HG03432 (cell line): ENCODE measurements around the gene GABRA5.
A peak's percentile ranks its signal among the peaks of the same experiment; 100 is the strongest.
"Not testable (repeated sequence)": the region's sequence is repeated elsewhere in the genome, so short reads cannot be mapped to it uniquely, and the experiment has no call there.

Experiments used
- ATAC-seq: cut with Tn5 transposase; IDR thresholded peaks from one replicate; pipeline ENCODE4 v1.9.1; 2021; ENCODE audit warnings: mild to moderate bottlenecking, moderate library complexity; ENCODE audit not compliant: unreplicated experiment

GABRA5 gene

GRCh38 chr15:26875476-26875850 lies 8.6 kb downstream of the GABRA5 start:
- no peak for ATAC-seq

DNA sequence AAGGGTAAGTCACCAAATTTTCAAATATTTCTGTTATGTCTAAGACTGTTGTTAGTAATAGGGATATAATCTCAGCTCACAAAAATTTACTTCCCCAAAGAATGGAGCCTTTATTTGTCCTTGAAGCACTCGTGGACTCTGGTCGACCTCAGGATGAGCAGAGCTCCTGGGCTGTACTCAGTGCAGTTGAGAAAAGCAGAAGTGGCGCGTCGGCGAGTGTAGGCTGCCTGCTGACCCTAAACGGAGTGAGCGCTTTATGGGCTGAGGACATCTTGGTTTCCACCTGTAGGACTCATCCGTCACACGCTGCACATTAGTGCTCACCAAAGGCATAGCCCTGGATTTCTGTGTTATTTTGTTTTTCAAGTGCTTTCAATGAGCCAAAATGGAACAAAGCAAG lies 11.0 kb downstream of the GABRA5 start:
- no peak for ATAC-seq

DNA sequence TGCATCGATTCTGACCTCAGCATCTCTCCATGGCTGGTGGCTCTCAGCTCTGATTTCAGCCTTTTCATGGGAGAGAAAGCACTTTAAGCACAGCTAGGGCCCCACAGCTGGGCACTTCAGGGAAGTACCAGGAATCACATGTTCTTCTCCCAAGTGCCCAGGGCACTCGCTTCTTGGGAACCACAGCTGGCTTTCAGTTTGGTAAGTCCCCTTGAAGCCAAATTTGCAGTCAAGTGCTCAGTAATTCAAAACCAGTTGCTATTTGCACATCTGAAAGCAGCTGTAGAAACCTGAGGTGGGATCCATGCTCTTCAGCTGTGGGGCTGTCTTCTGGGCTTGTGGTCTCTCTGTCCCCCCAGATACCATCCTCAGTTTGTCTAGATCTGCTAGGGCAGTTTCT lies 12.8 kb downstream of the GABRA5 start:
- ATAC-seq: no peak

DNA sequence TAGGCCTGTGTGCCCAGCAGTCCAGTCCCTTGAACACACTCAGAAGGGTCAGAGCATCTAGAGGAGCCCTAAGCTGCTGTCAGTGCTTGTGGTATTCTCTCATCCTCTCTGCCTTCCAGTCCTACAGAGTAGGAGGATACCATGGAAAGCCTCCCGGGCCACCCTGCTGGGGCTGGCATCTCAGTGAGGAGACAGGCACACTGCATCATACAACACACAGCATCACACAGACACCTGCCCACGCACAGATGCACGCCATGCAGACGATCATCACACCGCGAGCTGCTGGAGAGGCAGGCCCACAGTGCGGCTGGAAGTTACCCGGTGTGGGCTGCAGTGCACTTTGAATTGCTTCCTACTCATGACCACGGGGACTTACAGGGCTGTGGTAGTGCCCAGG lies 15.2 kb downstream of the GABRA5 start:
- ATAC-seq: no peak

DNA sequence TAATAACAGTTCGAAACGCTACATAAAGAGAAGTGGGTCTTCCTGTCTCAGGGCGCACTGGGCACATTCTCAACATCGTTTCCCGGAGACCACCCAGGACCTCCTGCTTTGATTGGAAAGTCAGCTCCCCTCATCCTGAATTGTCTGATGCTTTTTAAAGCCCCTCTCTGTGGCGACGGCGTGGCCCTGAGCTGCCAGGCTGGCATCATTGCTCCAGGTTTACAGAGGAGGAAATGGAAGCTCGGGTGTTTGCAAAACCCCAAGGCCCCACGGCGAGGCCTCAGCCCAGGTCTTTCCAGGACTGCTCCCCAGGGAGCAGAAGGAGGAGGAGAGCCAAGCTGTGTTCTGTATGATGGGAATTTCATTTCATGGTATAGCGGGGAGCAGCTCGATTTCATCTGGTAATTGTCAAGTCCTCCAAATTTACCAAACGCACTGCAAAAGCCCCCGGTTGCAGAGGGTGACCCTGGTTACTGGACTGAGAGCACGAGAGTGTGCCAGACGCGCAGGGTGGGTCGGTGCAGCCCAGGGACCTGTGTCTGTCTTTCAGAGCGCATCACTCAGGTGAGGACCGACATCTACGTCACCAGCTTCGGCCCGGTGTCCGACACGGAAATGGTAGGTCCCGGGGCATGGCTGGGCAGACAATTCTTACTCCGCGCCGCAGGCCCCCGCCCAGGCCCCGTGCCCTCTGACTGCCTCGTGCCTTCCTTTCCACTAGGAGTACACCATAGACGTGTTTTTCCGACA lies 15.9 kb downstream of the GABRA5 start:
- no peak for ATAC-seq

- ATAC-seq: no peak
Measured at GRCh38 chr15:26883466-26883865, 16.6 kb downstream of the GABRA5 start.

- no peak for ATAC-seq
Measured at GRCh38 chr15:26886566-26886965, 19.7 kb downstream of the GABRA5 start.

DNA sequence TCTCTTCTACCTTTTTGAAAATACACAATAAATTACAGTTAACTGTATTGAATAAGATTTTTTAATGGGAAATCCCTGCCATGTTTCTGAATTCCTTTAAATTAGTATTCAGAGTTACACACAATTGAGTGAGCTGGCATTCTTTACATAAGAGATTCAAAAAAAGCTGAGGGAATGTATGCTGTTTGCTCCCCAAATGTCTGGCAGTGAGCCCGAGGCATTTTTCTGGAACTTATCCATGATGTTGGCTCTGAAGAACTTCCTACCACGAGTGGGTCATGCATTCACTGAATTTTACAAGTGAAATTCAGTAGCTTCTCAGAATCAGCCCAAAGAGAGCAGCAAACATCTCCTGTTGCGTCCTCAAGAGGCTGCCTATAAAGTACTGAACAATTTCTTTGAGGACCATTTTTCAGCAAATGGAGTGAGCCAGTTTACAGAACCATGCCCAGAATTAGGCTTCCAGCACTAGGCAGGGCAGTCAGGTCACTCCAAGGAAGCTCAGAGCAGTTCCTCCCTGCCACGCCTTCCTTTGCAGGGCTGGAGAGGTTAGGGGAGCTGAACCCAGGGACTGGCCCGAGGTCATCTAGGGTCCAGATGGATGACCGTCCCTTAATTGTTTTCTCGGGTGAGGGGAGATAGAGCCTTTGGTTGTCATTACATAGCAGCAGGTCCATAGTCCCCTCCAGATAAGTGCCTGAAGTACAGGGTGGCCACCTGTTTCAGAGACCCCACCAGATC lies 21.2 kb downstream of the GABRA5 start:
- no peak for ATAC-seq

DNA sequence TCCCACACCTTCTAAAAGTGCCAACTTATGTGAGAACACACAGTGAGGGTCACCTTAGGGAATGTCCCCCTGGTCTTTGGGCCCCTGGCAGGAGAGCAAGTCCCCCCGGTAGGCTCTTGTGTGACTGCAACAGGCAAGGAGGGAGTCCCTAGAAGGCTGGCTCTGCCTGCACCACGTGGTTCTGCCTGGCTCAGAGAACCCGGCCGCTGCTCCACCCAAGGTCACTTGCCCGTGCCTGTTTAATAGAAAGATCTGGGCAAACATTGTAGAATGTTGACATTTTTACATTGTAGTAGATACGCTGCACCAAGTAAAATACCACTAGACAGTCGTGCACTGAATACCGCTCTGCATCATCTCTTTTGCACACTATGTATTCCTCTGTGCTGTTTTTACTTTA lies 21.9 kb downstream of the GABRA5 start:
- ATAC-seq: no peak

- peak; percentile 55 for ATAC-seq
Measured at GRCh38 chr15:26889298-26889898, 22.5 kb downstream of the GABRA5 start.

DNA sequence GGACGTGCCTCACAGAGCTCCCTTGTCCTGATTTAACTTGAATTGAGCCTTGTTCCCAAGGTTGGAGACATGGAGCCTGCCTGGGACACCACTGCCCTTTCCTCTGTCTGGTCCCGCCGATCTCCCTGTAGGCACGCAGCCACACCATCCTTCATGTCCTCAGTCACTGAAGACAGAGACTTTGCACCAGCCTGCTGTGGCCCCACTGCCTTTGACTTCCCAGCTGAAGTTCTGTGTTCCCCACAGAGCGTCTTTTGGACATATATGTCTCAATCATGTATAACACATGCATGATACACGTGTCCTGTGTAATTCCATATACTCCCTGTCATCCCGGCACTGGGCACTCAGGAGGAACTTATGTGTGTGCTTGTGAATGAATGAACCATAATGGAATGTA lies 23.6 kb downstream of the GABRA5 start:
- ATAC-seq: no peak

GRCh38 chr15:26890988-26891387 lies 24.1 kb downstream of the GABRA5 start:
- no peak for ATAC-seq

- peak; percentile 64 for ATAC-seq
Measured at GRCh38 chr15:26891448-26892181, 24.8 kb downstream of the GABRA5 start.

DNA sequence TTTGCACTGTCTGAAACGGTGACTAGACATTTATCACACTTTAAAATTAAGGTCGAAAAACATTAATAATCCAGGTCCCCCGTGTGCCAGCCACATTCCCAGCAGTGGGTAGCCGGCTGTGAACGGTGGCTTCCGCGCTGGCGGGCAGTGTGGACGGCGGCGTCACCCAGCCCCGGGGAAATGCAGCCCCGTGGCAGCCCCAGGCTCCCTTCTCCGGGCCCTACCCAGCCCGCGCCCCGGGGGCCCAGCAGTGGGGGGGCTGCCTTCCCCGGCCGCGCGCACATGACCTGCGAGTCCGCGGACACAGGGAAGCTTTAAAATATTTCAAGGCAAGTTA lies 25.3 kb downstream of the GABRA5 start:
- ATAC-seq: no peak

GRCh38 chr15:26892678-26893077 lies 25.8 kb downstream of the GABRA5 start:
- ATAC-seq: no peak

DNA sequence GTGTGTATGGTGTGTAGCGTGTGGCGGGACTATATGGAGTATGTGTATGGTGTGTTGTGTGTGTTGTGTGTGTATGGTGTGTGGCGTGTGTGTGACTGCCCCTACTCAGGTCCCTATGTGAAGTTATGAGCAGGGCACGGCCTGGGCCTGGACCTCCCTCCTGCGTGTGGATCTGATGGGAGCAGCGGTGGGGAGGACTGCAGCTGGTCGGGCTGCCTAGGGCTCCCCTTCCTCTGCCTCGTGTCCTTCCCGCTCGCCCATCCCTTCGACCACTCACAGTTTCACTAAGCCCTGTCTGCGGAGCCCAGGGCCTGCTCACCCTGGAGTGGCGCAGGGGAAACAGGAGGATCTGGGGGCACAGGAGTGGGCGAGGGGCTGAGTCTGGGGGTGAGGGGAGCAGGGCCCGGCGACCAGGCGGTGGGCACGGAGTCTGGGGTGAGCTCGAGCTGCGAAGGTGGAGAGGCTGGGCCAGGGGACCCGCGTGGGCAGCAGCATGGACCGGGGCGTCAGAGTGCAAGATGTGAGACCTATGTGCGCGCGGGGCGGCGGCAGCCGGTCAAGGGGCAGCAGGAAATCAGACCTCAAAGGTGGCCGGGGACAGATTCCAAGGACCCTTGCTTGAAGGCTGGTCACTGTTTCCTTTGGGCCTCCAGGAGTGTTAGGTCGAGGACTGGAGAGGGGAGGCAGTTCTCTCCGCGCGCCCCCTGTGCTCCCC lies 26.6 kb downstream of the GABRA5 start:
- no peak for ATAC-seq

DNA sequence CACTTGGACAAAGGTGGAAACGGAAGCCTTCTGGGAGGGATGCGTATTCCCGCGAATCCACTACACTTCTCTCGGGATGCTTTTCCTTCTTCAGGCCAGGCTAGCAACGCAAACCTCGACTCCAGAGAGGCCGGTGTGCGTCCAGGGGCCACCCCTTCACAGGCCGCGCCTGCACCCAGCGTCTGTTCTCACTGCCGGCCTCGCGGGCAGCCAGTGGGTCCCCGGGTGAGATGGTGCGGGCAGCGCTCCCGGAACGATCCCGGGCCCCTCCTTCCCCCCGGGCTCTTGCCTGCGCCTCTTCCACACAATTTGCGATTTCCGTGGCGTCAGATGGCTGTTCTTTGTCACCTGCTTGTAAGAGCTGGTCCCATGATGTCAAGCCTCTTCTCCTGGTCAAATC lies 27.3 kb downstream of the GABRA5 start:
- ATAC-seq: no peak

GRCh38 chr15:26895346-26895745 lies 28.5 kb downstream of the GABRA5 start:
- not testable (repeated sequence) for ATAC-seq

DNA sequence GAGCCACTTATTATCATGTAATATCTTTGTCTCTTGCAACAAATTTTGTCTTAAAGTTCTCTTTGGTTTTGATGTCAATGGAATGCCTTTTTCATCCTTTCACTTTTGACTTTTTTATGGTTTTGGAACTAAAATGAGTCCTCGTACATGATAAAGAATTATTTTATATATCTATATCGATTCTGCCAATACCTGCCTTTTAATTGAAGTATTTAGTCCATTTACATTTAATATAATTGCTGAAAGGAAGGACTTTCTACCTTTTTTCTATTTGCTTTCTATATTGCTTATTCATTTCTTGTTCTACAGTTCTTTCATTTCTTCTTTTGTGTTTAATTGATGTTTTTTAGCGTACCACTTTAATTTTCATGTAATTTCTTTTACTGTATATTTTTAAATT lies 32.8 kb downstream of the GABRA5 start:
- ATAC-seq: no peak

DNA sequence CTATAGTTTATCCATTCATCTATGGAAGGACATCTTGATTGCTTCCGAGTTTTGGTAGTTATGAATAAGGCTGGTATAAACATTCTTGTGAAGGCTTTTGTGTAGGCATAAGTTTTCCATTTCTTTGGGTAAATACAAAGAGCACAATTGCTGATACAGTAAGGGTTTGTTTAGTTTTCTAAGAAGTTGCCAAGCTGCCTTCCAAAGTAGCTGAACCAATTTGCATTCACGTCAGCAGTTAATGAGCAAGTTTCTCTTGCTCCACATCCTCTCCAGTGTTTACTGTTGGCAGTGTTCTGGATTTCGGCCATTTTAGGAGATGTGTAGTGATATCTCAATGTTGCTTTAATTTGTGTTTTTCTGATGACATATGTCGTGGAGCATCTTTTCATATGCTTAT lies 34.2 kb downstream of the GABRA5 start:
- no peak for ATAC-seq

DNA sequence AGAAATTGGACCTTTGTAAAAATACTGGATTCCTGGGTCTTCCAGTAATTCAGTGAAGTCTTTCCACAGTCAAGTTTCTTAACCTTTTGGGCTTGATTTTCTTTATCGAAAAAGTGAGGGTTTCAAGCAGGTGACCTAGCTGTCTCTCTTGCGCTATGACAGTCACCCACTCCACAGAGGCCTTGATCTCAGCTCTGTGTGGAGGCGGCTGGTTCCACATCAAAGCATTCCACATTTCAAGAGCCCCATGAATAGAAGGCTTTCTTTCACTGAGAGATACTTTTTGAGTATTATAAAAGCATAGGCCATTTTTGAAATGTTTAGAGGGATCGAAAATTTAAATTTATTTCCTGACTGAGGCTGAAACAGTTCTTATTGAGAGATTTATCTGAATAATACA lies 43.9 kb downstream of the GABRA5 start:
- no peak for ATAC-seq
